HG03039 (cell line): ENCODE data around the gene CLDND1.
"Not testable (repeated sequence)": the region's sequence is repeated elsewhere in the genome, so short reads cannot be mapped to it uniquely, and the experiment has no call there.

ENCODE experiments used
- ATAC-seq: cut with Tn5 transposase; IDR thresholded peaks from one replicate; pipeline ENCODE4 v1.9.1; 2021; ENCODE audit warnings: mild to moderate bottlenecking, moderate library complexity; ENCODE audit not compliant: unreplicated experiment

Gene CLDND1

DNA sequence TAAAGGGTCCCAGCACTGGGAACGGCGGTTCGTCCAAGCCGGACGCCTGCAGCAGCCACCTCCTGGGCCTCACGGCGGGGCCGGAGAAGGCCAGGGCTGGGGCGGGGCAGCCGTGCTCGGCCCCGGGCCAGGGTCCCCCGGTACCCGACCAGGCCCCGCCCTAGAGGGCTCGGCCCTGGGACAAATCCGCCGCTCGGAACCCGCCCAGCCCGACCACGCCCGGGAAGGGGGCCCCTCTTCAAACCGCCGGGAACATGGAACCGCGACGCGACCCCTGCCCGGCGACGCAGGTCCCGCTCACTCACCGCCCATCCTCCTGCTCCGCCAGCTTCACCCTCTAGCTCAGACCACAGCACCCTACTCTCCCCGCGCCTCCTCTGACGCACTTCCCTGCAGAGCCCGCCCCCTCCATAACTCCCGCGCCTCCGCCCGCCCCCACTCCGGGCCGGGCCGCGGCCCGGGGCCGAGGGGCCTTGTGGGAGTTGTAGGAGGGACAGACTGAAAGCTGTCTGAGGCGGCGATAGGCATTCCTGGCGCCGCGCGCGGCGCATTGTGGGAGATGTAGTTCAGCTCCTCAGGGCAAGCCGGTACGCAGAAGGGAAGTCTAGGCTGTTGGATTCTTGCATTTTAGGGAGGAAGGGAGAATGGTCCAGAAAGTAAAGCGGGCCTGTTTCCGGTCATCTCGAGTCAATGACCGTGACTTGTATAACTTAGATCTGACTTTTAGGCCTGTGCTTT is at the start of gene CLDND1:
CLDND1 (minus strand) TSS at position 359 of the 738 bp plus-strand sequence. CDS start 1,478 bp downstream, outside the sequence.
- ATAC-seq: peak; percentile 82

DNA sequence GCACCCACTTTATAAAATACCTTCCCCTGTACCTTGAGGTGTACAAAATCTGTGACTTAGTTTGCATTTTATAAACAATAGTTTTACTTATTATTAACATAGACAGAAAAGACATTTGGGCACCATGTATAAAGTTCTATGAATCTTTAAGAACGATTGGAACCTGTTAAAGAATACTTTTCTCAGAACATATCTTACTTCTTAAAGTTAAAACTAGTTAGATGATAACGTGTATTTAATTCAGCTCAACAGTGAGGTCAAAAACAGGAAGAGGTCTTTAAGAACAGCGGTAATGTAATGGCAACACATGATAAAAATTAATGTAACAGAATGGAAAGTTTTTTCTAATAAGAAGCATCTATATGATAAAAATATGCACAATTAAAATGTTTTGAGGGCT is 45.7 kb upstream of the CLDND1 start:
- ATAC-seq: no peak

DNA sequence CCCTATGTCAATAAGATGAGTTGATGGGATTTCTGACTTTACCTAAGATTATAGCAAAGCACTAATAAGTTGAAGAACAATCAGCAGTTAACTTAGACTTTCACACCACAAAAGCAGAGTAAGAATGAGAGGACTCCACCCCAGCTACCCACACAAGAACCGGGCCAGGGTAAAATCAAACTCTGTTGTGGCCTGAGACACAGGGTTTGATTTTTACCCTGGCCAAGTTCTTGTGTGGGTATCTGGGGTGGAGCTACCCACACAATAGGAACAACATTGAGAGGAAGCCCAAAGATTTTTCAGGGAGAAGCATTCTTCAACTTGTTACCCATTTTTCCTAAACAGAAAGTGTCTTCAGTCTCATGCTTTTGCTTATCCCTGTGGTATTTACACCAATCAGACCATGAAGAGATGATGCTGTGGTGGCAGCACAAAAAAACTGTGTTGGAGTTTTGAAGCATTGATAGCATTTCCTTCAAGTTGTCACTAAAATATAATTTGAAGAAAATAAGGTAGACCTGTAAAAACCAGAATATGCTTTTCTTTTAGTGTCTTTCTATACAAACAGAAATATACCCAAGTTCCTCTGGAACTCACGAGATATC is 45.1 kb upstream of the CLDND1 start:
- ATAC-seq: peak; percentile 32

DNA sequence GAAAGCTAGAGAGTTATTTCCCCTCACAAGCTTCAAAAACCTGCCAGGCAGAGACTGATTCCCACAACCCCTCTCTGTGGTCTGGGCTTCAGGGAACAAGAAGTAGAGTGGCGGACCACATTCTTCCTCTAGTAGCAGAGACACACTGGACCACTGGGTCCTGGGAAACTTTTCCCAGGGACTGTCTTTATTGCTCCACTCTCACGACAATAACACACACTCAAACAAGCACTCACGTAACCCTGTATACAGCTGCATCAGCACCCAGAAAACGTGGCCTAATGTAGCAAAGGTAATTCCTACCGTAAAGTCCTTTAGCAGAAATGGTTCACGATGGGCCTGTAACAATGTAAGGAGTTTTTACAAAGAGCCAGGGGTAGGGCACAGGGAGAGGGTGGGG is 43.1 kb upstream of the CLDND1 start:
- no peak for ATAC-seq

DNA sequence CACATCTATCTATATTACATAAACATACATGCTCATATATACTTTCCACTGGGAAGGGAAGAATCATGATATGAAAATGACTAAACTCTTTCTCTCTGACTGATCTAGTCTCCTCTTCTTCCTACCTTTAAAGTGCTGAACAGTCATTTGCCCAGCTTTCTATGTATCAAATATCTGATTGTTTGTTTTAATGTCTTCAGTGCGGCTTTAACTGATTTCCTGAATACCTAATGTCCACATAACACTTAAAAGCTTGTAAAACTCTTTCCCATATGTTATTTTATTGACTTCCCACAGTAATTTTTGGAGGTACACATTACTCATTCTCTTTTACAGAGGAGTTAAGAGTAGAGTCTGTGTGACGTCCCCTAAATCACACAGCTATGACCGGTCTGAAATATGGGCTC is 42.5 kb upstream of the CLDND1 start:
- ATAC-seq: no peak

DNA sequence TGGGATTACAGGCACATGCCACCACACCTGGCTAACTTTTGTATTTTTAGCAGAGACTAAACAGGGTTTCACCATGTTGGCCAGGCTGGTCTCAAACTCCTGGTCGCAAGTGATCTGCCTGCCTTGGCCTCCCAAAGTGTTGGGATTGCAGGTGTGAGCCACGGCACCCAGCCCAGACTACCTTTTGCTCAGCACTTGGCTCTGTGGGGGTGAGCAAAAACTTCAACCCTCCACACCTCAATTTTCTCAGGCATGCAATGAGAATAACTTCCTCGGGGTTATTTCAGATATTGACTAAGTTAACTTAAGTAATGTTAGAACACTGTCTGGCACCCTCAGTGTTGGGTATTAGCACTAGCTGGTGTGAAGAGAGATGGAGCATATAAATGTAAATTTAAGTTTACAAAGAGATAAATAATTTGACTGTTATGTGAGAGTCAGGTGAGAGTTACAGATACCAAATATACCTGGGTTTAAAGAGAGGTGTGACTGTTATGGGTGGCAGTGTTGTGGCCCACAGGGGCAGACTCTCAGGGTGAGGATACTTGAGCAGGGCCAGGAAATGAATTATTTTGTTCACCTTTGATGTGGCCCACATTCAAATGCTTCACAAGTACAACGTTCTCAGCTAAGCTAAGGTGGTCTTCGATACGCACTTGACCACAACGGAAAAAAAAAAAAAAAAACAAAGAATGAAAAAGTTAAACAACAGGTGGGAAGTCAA is 41.7 kb upstream of the CLDND1 start:
- no peak for ATAC-seq

DNA sequence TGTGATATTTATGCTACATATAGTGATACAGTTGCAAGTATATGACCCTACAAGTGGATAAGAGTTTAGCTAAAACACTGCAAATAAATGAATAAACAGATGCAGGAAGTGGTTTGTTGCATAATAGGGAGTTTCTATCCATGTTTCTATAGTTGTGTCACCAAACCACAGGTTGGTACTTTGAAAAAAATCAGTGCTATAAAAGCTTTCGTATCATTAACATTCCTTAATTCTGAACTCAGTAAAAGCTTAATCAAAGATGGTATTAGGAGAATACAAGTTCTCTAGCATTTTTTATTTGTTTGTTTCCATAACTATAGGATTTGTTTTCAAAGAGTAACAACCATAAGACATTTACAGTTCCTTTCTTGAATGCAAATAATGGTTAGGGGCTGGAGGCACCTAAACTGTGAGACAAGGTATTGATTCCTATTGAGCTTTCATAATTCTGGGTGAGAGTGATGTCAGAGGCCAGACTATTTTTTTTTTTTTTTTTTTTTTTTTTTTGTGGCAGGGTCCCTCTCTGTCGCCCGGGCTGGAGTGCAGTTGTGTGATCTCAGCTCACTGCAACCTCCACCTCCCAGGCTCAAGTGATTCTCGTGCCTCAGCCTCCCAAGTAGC is 41.1 kb upstream of the CLDND1 start:
- peak; percentile 44 for ATAC-seq

DNA sequence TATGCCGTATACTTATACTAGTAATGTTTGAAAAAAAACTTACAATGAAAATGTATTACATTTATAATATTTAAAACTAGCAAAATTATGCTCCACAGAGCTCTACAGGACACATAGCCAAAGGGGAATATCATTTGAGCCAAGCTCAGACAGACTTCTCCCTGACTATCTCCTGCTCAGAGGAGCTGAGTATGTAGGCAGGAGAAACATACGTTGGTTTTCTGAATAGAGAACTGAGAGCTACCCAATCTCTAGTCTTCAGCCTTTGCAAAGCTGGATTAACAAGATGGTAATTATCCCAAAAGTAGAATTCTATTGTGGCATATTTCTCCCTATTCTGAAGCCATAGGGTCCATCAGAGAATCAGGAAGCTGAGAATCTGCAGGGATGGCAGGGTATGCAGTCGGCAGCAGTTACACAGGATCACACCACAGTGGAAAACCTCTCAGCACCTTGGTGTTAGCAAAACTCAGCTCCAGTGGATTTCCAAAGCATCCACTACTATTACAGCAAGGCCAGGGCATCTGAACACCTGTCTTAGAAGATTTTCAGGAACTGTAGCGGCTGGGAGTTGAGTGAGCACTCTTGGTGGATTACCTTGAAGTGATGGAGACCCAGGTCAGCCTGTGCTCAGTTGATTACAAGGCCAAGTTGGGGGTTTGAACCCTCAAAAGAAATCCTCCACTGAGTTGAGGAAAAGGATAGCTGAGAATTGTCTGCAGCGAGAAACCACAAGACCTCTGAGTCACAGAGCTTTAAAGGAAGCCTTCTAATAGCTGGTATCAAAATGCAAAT is 39.2 kb upstream of the CLDND1 start:
- no peak for ATAC-seq

DNA sequence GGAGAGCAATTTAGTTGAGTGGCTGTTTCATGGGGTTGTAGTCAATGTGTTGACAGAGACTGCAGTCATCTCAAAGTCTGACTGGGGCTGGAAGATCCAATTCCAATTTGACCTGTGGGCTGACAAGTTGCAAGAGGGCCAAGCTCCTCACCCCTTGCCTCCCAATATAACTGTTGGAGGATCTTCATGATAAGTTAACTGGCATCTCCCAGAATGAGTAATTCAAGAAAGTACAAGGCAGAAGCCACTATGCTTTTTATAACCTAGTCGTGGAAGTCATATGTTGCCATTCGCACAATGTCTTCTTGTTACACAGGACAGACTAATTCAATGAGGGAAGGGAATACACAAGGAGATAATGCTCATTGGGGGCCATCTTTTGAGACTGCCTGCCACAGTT is 38.2 kb upstream of the CLDND1 start:
- ATAC-seq: no peak

DNA sequence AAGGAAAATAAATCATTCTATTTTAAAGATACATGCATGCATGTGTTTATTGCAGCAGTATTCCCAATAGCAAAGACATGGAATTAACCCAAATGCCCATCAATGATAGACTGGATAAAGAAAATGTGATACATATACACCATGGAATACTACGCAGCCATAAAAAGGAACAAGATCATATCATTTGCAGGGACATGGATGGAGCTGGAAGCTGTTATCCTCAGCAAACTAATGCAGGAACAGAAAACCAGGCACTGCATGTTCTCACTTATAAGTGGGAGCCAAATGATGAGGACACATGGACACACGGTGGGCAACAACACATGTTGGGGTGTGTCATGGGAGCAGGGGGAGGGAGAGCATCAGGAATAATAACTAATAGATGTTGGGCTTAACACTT is 37.1 kb upstream of the CLDND1 start:
- not testable (repeated sequence) for ATAC-seq

DNA sequence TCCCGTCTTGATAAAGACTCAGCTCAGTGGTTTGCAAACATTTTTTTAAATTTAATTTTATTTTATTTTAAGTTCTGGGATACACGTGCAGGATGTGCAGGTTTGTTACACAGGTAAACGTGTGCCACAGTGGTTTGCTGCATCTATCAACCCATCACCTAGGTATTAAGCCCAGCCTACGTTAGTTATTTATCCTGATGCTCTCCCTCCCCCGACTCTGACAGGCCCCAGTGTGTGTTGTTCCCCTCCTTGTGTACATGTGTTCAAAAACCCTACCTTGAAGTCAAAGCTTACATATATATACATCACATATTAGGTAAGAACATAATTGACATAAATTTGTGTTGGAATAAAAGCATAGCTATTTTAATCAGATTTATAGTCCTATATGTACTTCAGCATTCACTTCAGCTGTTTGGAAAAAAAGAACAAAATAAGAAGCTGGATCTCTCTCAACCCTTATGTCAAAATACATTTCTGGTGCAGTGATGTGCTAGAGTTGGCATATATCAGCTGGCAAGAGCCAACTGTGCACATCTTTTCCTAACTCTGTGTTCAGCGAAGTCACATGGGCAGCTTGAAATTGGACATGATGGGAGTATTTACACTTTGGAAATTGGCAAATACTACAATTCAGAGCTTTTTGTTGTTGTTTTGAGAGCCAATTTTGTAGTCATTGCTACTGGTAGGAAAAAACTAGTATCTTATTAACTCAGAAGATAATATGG is 35.6 kb upstream of the CLDND1 start:
- no peak for ATAC-seq

DNA sequence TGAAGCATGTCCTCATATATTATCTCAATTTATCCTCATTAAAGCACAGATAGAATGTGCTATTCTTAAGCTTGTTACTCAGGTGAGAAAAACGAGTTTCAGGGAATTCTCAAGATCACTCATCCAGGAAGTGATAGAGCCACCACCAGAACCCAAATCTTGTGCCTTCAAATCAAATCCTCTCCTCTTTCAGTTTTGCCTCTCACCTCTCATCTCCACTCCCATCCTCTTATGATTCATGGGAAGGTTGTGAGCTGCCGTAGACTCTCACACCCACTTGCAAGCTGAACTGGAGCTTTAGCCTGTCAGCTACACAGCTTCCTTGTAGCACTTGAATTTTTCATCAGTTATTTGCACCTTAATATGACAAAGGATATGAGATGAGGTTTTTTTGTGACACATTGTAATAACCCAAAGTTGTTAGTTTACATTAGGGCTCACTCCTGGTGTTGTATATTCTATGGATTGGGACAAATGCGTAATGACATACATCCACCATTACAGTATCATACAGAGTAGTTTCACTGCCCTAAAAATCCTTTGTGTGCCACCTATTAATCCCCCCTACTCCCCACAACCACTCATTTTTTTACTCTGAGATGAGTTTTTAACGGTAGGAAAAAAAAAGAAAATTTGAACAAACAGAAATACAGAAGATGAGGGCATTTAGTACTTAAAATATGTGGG is 34.8 kb upstream of the CLDND1 start:
- ATAC-seq: peak; percentile 25

DNA sequence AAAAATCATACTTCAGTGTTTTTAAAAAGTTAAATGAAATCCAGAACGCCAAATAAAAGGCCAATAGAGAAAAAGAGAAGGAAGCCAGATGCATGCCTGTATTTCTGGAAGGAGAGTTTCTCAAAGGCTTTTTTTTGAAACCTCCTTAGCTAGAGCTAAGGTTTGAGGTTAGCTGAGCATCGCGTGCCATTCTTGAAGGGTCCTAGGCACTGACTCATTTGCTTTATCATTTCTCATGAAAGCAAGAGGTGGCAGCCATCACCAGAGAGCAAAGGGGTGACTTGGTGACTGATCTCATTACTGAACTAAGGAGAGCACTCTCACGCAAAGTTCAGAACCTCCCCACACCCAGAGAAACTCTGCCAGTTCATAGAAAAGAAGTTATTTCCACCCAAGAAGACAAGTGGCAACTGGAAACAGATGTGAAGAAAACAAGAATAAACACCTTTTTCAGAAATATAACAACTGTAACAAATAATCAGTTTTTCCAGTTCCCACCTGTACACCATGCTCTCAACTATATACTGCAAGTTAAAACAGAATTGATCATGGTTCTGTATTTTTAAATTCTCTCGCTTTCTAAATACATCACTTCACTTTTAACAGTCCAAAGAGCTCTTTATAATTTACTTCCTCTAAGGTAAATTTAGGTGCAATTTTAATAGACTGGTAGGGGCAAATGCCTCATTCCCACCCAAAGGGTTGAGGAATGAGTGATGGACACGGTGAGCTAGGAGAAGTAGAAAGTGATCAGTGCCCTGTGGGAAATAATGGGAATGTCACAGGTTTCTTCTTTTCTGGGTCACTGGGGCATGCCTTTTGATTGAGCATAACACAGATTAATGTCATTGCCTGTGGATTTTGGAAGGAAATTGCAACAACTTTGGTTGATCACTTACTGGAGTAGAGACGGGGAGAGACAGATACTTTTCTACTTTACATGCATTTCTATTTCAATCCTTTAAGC is 33.7 kb upstream of the CLDND1 start:
- ATAC-seq: peak; percentile 71

DNA sequence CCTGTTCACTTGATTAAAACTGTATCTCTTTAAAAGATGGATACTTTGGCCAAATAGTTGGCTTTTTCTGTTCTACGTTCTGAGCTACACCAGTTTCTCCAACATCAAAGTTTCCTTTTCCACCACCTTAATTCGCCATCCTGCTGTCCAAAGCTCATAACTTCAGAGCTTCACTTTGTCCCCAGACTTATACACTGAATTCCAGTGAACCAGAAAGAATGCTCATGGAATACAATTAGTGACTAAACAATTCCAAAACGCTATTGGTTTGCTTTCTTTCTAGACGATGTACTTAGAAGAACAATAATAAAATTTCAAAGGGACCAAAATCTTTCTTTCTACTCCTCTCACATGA is 32.3 kb upstream of the CLDND1 start:
- ATAC-seq: no peak

DNA sequence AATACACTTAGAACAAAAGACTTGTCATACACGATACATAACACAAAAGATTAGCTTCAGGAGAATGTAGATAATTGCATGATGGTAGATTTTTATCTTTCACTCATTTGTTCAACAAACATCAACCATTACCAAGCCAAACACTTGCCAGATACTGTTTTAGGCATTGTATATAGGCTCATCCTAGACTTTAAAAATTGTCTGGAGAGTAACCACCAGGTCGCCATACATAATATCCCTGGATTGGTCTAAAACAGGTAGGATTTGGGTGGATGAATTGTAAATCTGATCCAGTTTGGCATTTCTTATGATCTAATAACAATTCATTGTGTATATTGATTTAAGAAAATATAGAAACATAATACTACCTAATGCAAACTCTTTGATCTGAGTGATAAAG is 31.9 kb upstream of the CLDND1 start:
- ATAC-seq: no peak

DNA sequence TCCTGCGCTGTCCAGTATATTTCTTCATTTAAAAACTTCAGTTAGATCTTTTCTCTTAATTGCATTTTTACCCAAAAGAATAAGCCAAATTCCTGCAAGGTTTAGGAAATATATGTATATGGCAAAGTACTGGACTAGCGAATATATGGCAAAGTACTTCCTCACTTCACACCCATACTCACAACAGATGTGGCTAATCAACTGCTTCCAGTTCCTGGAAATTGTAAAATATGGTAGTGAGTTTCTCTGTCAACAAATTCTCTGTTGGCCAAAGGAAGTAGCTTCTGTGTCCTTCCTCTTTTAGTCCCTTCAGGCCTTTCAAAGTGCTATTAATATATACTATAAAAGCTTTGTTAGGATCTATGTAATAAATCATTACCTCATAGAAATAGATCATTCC is 31.1 kb upstream of the CLDND1 start:
- ATAC-seq: no peak

DNA sequence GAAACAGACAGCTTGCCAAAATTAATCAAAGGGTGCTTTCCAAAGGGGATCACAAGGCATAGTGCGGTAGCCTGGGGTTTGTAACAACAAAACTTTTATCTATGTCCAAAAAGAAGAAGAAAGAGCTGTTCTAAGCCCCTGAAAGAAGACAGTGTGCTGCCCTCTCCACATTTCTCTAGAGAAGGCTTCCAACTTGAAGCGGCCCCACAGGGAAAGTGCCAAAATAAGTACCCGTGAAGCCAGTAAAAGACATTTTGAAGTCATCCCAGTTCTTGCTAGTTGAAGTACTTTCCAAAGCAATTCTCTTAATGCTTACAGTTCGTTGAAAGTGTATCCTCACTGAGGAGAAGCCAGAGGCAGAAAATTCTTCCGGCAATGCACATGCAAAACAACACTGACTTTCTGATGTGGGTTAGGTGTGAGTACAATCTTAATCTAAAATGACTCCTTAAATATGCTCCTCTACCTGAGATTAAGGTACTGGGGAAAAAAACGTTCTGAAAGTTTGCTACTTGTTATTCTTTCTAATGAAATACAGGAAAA is 30.4 kb upstream of the CLDND1 start:
- no peak for ATAC-seq
